ENCODE data around the gene SPDYE2B. TPM values are rescaled to one million over a fixed set of nuclear protein-coding genes. Genes with fewer than 3 reads are reported as not detected.
"Not testable (repeated sequence)": the region's sequence is repeated elsewhere in the genome, so short reads cannot be mapped to it uniquely, and the experiment has no call there.

Gene SPDYE2B
- total RNA-seq, 2 donors from 2014 or later = not detected

DNA sequence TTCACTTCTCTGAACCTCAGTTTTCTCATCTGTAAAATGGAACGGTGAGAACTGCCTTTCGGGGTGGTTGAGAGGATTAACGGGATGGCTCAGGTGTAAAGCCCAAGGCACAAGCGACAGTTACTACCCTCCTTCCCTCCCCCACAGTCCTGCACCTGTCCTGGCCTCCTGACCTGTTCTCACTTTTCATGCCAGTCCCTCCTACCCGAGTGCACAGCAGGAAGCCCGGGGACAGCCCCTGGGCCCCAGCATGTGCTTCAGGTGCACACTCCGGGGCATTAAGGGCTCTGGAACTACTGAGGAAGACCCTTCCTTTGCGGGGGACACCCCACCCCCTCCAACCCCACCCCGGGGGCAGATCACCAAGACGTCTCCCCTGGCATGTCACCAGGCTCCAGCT lies 34.2 kb upstream of the SPDYE2B start:
- WGBS, 2 donors = no CpG with 5 or more reads among the region's 10 CpGs
- H3K4me1 ChIP-seq; H3K4me3 ChIP-seq; DNase-seq; intact Hi-C loops (cut with DNase I); H3K27ac ChIP-seq; ATAC-seq; H3K9me3 ChIP-seq; H3K27me3 ChIP-seq; H3K36me3 ChIP-seq (replicated peaks in 1 of 2; ENCODE audit: insufficient read depth in 1 of 2, low read depth in 2 of 2): not testable (repeated sequence)

DNA sequence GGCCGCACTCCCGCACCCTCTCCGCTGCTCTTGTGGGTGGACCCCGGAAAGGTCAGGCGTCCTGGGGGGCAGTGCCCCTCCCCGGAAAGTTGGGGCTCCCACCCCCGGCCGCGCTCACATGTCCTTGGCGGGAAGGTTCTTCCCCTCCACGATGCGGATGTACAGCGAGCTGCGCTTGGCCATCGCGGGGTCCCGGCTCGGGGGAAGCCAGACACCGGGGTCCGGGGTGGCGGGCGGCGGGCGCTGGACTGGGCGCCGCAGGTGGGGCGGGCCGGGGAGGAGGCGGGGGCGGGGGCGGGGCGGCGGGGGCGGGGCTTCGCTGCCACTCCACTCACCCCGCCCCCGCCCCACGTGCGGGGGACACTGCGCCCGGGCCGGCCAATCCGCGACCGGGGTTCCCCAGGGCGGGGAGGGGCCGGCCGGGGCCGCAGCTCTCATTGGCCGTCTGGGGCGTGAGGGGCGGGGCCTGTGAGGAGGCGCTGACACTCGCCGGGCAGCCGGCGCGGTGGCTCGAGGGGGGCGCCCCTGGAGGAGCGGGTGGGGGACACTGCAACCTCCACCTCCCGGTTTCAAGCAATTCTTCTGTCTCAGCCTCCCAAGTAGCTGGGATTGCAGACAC lies 33.5 kb upstream of the SPDYE2B start, which contains the start of gene RASA4:
RASA4 (minus strand) TSS at position 250 of the 619 bp plus-strand sequence; CDS start at position 183, 67 bp downstream.
- H3K4me3 ChIP-seq; H3K4me1 ChIP-seq; H3K9me3 ChIP-seq; H3K36me3 ChIP-seq (replicated peaks in 1 of 2; ENCODE audit: insufficient read depth in 1 of 2, low read depth in 2 of 2); H3K27ac ChIP-seq; intact Hi-C loops (cut with DNase I); H3K27me3 ChIP-seq: not testable (repeated sequence)
- no CpG with 5 or more reads among the region's 62 CpGs for WGBS, 2 donors
- peak; percentile 96 for ATAC-seq
- peak; percentile 17 to 42 (median 36) for DNase-seq

DNA sequence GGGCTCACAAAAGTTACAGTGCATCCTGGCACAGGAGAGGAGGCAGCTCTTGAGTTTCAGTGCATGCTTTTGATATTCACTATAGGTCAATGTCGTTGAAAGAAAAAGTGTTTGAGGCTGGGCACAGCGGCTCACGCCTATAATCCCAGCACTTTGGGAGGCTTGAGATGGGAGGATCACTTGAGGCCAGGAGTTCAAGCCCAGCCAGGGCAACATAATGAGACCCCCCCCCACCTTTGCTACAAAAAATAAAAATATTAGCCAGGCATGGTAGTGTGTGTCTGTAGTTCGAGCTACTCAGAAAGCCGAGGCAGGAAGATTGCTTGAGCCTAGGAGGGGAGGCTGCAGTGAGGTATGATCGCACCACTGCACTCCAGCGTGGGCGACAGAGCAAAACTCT lies 32.0 kb upstream of the SPDYE2B start:
- DNase-seq; H3K27me3 ChIP-seq; H3K36me3 ChIP-seq (replicated peaks in 1 of 2; ENCODE audit: insufficient read depth in 1 of 2, low read depth in 2 of 2); ATAC-seq; H3K4me3 ChIP-seq; H3K27ac ChIP-seq; intact Hi-C loops (cut with DNase I); H3K9me3 ChIP-seq; H3K4me1 ChIP-seq: not testable (repeated sequence)
- 76 to 77% methylated on average over 3 of the region's 8 CpGs for WGBS, 2 donors

DNA sequence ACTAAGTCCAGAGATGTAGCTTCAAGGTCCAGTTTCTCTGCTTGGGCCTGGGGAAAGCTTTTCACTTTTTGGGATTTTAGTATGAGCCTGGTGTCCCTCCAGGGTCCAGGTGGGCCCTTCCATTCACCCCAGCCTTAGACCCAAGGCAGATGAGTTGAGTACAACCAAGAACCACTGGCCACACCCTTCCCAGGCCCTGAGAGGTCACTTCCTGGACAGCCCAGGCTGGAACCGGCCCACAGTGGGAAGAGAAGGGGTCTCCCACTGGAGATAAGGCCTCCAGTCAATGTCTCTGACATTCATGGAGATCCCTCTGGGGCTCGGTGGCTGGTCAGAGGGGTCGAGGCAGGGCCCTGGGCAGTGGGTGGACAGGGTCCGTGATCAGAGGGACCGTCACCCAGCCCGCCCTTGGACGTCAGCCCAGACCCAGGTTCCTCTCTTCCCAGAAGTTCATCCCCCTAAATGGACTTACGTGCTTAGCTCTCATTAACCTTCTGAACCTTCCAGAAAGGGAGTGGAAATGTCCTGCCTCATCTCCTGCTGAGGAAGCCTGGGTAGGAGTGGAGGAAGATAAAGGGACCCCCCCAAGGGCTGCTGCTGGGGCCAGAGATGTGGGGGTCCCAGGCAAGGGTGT lies 22.7 kb upstream of the SPDYE2B start:
- H3K27me3 ChIP-seq; H3K36me3 ChIP-seq (replicated peaks in 1 of 2; ENCODE audit: insufficient read depth in 1 of 2, low read depth in 2 of 2); H3K27ac ChIP-seq; H3K9me3 ChIP-seq; H3K4me3 ChIP-seq; intact Hi-C loops (cut with DNase I); H3K4me1 ChIP-seq; DNase-seq: not testable (repeated sequence)
- ATAC-seq = peak; percentile 41
- no CpG with 5 or more reads among the region's 8 CpGs for WGBS, 2 donors

- H3K27ac ChIP-seq; H3K9me3 ChIP-seq; ATAC-seq; H3K4me1 ChIP-seq; intact Hi-C loops (cut with DNase I); H3K36me3 ChIP-seq (replicated peaks in 1 of 2; ENCODE audit: insufficient read depth in 1 of 2, low read depth in 2 of 2); H3K27me3 ChIP-seq; DNase-seq; H3K4me3 ChIP-seq: not testable (repeated sequence)
- 78 to 80% methylated on average over 1 to 6 of the region's 9 CpGs for WGBS, 2 donors
Observed at GRCh38 chr7:102630622-102631021, 19.5 kb upstream of the SPDYE2B start.

DNA sequence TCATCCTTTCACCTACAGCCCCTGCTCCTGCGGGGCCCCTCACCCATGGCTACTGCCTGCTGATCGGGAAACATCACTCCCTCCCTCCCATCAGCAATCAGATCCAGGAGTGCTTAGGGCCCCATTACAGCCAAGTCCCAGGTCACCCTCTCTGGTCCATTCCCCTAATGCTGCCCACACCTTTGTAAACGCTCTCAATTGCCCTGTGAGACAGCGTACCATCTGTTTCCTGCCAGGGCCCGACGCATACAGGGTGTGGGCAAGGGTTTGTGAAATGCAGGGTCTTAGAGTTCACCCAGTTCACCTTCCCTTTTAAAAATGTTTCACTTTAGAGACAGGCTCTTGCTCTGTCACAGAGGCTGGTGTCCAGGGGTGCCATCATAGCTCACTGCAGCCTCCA lies 15.8 kb upstream of the SPDYE2B start:
- H3K4me3 ChIP-seq; H3K36me3 ChIP-seq (replicated peaks in 1 of 2; ENCODE audit: insufficient read depth in 1 of 2, low read depth in 2 of 2); H3K9me3 ChIP-seq; H3K27me3 ChIP-seq; H3K27ac ChIP-seq; DNase-seq; intact Hi-C loops (cut with DNase I); H3K4me1 ChIP-seq; ATAC-seq: not testable (repeated sequence)
- WGBS, 2 donors = 67 to 80% methylated on average over 1 to 4 of the region's 6 CpGs

DNA sequence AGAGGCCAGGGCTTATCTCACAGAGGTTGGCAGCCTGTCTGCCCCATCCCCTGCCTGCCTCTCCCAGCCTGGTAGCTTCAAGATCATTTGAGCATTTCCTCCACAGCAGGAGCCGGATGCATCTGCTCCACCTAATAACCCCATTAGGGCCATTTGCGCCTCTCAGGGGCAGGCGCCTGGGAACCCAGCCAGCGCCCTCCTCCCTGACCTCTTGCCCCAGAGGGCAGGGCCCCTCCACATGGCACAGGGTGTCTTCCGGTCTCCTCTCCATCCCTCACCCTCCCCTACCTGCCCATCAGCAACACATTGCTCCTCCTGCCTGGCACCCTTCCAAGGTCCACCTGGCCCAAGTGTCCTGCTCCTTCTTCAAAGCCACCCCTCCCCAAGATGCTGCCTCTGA lies 14.8 kb upstream of the SPDYE2B start:
- H3K27ac ChIP-seq; H3K27me3 ChIP-seq; DNase-seq; H3K4me1 ChIP-seq; H3K36me3 ChIP-seq (replicated peaks in 1 of 2; ENCODE audit: insufficient read depth in 1 of 2, low read depth in 2 of 2); H3K4me3 ChIP-seq; H3K9me3 ChIP-seq; intact Hi-C loops (cut with DNase I): not testable (repeated sequence)
- no CpG with 5 or more reads among the region's 5 CpGs for WGBS, 2 donors
- ATAC-seq = peak; percentile 36

GRCh38 chr7:102636956-102637355 lies 13.2 kb upstream of the SPDYE2B start:
- 89% methylated on average over 10 of the region's 13 CpGs; no CpG with 5 or more reads in 1 of the 2 donors for WGBS, 2 donors
- ATAC-seq; H3K36me3 ChIP-seq (replicated peaks in 1 of 2; ENCODE audit: insufficient read depth in 1 of 2, low read depth in 2 of 2); H3K27me3 ChIP-seq; intact Hi-C loops (cut with DNase I); H3K27ac ChIP-seq; H3K9me3 ChIP-seq; H3K4me1 ChIP-seq; DNase-seq; H3K4me3 ChIP-seq: not testable (repeated sequence)

DNA sequence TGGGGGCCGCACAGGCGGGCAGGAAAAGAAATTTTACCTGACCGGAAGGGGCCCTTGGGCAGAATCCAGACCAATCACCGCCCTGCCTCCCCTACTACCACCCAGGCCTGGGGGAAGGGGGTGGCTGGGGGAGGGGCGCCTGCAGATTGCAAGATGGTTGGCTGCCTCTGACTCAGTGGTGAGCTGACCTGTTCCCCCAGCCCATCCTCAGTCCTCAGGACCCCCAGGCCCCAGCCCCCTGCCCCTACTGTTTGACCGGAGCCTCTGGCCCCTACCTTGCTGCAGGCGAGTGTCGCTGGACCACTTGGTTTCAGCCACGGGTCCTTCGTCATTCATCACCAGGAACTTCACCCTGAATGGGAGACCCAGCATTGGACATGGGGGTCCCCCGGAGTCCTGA lies 11.3 kb upstream of the SPDYE2B start:
- H3K4me3 ChIP-seq; ATAC-seq; H3K9me3 ChIP-seq; DNase-seq; H3K27me3 ChIP-seq; H3K27ac ChIP-seq; H3K4me1 ChIP-seq; intact Hi-C loops (cut with DNase I); H3K36me3 ChIP-seq (replicated peaks in 1 of 2; ENCODE audit: insufficient read depth in 1 of 2, low read depth in 2 of 2): not testable (repeated sequence)
- 90 to 100% methylated on average over 1 to 7 of the region's 11 CpGs for WGBS, 2 donors

DNA sequence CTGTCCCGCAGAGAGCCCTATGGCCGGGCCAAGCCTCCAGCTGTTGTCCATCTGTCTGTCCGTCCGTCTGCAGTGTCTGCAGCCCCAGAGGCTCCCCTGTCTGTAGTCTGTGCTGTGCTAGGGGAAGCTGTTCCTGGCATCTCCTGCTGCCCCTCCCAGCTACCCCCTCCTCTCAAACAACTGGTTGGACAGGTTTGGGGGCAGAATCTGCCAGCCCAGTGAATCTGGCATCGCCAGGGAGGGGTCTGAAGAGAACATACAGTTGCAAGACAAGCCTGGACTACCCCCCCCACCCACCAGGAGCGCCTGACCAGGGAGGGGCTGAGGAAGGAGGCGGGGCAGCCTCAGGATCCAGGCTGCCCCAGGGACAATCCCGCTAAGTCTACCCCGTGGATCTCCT lies 7.4 kb upstream of the SPDYE2B start, which contains the start of gene UPK3BL1:
UPK3BL1 (minus strand) TSS at position 101 of the 400 bp plus-strand sequence; CDS start at position 51, 50 bp downstream.
- H3K36me3 ChIP-seq (replicated peaks in 1 of 2; ENCODE audit: insufficient read depth in 1 of 2, low read depth in 2 of 2); intact Hi-C loops (cut with DNase I); H3K4me1 ChIP-seq; H3K4me3 ChIP-seq; H3K27ac ChIP-seq; DNase-seq; H3K27me3 ChIP-seq; ATAC-seq; H3K9me3 ChIP-seq: not testable (repeated sequence)
- no CpG with 5 or more reads among the region's 9 CpGs for WGBS, 2 donors

- ATAC-seq; H3K36me3 ChIP-seq (replicated peaks in 1 of 2; ENCODE audit: insufficient read depth in 1 of 2, low read depth in 2 of 2); DNase-seq; H3K9me3 ChIP-seq; H3K4me1 ChIP-seq; H3K4me3 ChIP-seq; H3K27me3 ChIP-seq; H3K27ac ChIP-seq; intact Hi-C loops (cut with DNase I): not testable (repeated sequence)
- WGBS, 2 donors = 71% methylated on average over 1 of the region's 1 CpG; no CpG with 5 or more reads in 1 of the 2 donors
Observed at GRCh38 chr7:102643404-102643803, 6.7 kb upstream of the SPDYE2B start.

DNA sequence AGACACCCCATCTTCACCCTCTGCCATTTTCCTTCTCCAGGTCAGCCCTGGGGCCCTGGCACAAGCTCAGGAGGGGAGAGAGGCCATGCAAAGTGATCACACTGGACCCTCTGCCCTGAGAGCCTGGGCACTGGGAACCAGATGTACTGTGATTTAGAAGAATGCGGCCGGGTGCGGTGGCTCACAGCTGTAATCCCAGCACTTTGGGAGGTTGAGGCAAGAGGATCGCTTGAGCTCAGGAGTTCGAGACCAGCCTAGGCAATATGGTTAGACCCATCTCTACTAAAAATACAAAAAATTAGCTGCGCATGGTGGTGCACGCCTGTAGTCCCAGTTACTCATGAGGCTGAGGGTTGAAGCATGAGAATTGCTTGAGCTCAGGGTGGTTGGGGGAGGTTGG lies 2.3 kb upstream of the SPDYE2B start:
- WGBS, 2 donors = 96 to 100% methylated on average over 5 to 7 of the region's 7 CpGs
- intact Hi-C loops (cut with DNase I); H3K4me1 ChIP-seq; H3K27ac ChIP-seq; DNase-seq; H3K9me3 ChIP-seq; H3K27me3 ChIP-seq; ATAC-seq; H3K36me3 ChIP-seq (replicated peaks in 1 of 2; ENCODE audit: insufficient read depth in 1 of 2, low read depth in 2 of 2); H3K4me3 ChIP-seq: not testable (repeated sequence)
